ENCODE results near the gene COP1.

DNA sequence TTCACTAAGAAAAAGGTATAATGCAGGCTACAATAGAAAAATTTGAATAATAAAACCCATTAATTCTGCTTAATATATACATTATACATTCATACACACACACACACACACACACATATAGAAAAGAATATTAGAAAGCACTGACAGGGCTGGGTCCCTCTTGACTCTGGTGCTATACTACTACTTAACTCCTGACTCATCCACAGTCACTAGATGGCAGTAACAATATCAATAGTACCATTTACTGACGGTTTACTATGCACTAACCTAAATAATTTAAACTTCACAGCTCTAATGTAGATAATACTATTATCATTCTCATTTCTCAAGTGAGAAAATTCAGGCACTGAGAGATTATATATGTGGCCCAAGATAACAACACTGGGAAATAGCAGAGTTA lies 87.5 kb downstream of the COP1 start:
- no peak for TF ChIP-seq SP1 (IDR thresholded peaks at IDR 0.05; ENCODE audit: low read depth, low read length)
- no peak for TF ChIP-seq SMAD1 (IDR thresholded peaks at IDR 0.05; ENCODE audit: low read depth, partially characterized antibody)
- TF ChIP-seq, protein P1, sequence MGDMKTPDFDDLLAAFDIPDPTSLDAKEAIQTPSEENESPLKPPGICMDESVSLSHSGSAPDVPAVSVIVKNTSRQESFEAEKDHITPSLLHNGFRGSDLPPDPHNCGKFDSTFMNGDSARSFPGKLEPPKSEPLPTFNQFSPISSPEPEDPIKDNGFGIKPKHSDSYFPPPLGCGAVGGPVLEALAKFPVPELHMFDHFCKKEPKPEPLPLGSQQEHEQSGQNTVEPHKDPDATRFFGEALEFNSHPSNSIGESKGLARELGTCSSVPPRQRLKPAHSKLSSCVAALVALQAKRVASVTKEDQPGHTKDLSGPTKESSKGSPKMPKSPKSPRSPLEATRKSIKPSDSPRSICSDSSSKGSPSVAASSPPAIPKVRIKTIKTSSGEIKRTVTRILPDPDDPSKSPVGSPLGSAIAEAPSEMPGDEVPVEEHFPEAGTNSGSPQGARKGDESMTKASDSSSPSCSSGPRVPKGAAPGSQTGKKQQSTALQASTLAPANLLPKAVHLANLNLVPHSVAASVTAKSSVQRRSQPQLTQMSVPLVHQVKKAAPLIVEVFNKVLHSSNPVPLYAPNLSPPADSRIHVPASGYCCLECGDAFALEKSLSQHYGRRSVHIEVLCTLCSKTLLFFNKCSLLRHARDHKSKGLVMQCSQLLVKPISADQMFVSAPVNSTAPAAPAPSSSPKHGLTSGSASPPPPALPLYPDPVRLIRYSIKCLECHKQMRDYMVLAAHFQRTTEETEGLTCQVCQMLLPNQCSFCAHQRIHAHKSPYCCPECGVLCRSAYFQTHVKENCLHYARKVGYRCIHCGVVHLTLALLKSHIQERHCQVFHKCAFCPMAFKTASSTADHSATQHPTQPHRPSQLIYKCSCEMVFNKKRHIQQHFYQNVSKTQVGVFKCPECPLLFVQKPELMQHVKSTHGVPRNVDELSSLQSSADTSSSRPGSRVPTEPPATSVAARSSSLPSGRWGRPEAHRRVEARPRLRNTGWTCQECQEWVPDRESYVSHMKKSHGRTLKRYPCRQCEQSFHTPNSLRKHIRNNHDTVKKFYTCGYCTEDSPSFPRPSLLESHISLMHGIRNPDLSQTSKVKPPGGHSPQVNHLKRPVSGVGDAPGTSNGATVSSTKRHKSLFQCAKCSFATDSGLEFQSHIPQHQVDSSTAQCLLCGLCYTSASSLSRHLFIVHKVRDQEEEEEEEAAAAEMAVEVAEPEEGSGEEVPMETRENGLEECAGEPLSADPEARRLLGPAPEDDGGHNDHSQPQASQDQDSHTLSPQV (IDR thresholded peaks at IDR 0.05) = no peak
- TF ChIP-seq ZNF24 (IDR thresholded peaks at IDR 0.05) = no peak
- no peak for TF ChIP-seq ATF2 (IDR thresholded peaks at IDR 0.05; ENCODE audit: low read length)
- TF ChIP-seq, protein P2, sequence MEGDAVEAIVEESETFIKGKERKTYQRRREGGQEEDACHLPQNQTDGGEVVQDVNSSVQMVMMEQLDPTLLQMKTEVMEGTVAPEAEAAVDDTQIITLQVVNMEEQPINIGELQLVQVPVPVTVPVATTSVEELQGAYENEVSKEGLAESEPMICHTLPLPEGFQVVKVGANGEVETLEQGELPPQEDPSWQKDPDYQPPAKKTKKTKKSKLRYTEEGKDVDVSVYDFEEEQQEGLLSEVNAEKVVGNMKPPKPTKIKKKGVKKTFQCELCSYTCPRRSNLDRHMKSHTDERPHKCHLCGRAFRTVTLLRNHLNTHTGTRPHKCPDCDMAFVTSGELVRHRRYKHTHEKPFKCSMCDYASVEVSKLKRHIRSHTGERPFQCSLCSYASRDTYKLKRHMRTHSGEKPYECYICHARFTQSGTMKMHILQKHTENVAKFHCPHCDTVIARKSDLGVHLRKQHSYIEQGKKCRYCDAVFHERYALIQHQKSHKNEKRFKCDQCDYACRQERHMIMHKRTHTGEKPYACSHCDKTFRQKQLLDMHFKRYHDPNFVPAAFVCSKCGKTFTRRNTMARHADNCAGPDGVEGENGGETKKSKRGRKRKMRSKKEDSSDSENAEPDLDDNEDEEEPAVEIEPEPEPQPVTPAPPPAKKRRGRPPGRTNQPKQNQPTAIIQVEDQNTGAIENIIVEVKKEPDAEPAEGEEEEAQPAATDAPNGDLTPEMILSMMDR (IDR thresholded peaks at IDR 0.05 in 2 of 3, conservative IDR thresholded peaks at IDR 0.05 in 1 of 3; ENCODE audit: control insufficient read depth in 2 of 3, extremely low read depth in 1 of 3, insufficient read depth in 1 of 3, low read depth in 3 of 3, low read length in 3 of 3) = peak; percentile 26 to 41 (median 40); a peak in 4 of 6 replicates
- TF ChIP-seq TBL1XR1 (IDR thresholded peaks at IDR 0.05; ENCODE audit: low read depth, low read length) = no peak
- no peak for TF ChIP-seq EP300 (IDR thresholded peaks at IDR 0.05; ENCODE audit: borderline replicate concordance in 1 of 2, control insufficient read depth in 1 of 2, low read depth in 2 of 2, low read length in 2 of 2)
- TF ChIP-seq POLR2A (IDR thresholded peaks at IDR 0.05; ENCODE audit: low read depth, low read length) = no peak
